Stimulated activated CD8-positive, alpha-beta memory T cell treated with anti-CD3 and anti-CD28 coated beads, Interleukin-4, amount 100 ng/mL, for 24 hours (primary cell): ENCODE measurements around the gene DAPK1.

Experiments used
- DNase-seq: peaks from one replicate; pipeline ENCODE4 v3.0.0-alpha.2; 2020; ENCODE audit warnings: low read depth

DAPK1 gene

DNA sequence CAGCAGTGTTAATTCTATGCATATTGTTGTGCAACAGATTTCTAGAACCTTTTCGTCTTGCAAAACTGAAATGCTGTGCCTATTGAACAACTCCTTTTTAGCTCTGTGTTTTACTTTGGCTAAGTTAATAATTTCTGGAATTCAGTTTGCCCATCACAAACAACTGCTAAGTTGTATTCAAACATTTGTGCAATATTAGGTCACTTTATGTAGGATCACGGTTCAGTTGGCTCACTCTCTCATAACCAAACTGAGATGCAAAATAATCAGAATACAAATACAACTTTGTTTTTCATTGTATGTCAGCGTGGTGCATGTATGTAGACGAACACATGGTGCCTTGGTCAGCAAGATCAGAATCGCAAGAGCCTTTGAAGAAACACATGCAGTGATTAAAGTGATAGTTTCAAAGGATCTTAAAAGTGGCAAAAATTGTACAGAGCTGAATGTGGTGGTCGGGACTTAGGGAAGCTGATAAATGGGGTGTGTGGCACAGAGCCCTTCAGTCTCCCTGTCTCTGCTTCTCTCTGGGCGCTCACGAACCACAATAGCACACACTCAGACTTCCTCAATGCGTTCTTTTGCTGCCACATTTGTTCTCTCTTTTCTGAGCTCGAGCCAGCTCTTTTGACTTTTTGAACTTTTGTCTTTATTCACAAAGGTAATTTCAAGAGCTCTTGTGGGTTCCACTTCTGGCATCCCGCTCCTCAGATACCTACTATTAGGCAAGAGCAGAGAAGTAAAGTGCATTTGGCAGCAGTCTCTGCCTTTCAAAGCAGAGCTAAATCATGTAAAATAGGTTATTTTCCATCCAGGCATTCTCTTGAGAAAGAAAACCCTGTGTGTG, 115.8 kb downstream of the DAPK1 start:
- DNase-seq: no peak

GRCh38 chr9:87614397-87614796, 116.7 kb downstream of the DAPK1 start:
- DNase-seq: no peak

- no peak for DNase-seq
Observed at GRCh38 chr9:87615136-87615535, 117.5 kb downstream of the DAPK1 start.

GRCh38 chr9:87615547-87616148, 118.0 kb downstream of the DAPK1 start:
- no peak for DNase-seq

GRCh38 chr9:87618226-87618625, 120.6 kb downstream of the DAPK1 start:
- DNase-seq: no peak

GRCh38 chr9:87618931-87619330, 121.3 kb downstream of the DAPK1 start:
- DNase-seq: no peak

DNA sequence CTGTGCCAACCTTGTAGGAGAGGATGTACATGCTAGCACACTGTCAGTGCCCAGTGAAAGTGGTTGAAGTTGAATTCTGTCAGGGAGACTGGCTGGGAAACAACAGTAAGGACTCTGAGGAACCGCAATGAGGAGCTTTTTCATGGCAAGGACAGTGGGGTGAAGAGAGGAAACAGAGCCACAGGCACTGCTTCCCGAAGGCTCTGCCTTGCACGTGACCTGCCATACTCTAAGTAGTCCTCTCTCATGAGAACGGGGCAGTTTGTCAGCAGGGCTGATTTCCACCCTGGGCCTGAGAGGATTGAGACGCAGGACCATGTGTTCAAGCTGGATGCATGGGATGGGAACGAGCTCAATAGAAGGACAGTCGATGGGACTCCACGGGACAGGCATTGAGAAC, 121.7 kb downstream of the DAPK1 start:
- no peak for DNase-seq

- no peak for DNase-seq
Observed at GRCh38 chr9:87620731-87621322, 123.2 kb downstream of the DAPK1 start.

GRCh38 chr9:87622098-87622497, 124.4 kb downstream of the DAPK1 start:
- DNase-seq: no peak

DNA sequence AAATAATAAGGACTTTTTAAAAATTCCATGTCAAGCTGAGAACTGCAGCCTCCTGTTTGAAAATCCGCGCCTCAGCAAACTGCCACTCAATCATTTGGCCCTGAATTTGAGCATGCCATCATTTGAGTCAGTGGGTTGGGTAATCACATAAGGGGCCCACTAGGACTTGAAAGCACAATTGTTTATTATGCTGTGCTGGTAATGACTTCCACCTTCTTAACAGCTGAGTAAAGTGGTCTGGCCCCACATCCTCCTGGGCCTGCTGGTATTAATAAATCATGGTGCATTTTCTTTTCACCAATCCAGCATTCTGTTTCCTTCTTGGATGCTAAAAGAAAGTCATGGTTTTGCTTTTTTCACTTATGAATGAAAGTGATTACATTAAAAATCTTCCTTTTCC, 125.3 kb downstream of the DAPK1 start:
- DNase-seq: no peak

DNA sequence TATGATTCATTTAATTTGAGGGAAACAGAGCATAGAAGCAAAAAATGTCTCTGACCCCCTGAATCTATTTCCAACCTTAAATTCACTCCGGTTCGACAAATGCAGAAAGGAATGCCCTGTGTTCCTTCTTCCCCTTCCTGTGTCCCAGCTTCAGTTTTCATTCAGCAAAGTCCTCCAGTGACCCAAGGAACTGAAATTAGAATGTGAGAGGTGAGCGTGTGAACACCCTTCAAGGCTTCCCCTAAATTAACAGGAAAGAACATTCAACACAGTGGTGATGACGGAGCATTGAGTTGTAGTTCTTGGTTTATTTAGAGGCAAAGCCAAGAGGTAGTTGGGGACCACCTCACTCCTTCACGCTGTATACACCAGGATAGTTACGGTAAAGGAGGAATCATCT, 130.7 kb downstream of the DAPK1 start:
- DNase-seq: no peak

- no peak for DNase-seq
Observed at GRCh38 chr9:87629104-87629503, 131.4 kb downstream of the DAPK1 start.

GRCh38 chr9:87630266-87630665, 132.6 kb downstream of the DAPK1 start:
- no peak for DNase-seq

GRCh38 chr9:87630846-87631245, 133.2 kb downstream of the DAPK1 start:
- DNase-seq: no peak

- no peak for DNase-seq
Observed at GRCh38 chr9:87635656-87636501, 138.2 kb downstream of the DAPK1 start.

GRCh38 chr9:87638292-87638691, 140.6 kb downstream of the DAPK1 start:
- DNase-seq: no peak

DNA sequence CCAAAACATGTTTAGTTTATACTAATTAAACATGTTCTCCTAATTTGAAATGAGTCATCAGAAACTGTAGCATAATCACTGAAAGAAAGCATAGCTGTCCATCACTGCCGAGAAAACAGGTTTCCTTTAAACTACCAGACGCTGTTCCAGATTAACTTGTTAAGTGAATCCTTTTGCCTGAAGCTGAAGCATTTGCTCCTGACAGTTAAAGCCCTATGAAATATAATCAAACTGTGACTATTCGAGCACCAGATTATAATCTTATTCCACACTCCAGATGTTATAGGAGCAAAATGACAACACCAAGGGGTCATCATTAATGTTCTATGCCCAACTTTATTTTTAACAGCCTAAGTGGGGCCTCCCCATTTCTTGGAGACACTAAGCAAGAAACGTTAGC, 142.3 kb downstream of the DAPK1 start:
- DNase-seq: no peak

- no peak for DNase-seq
Observed at GRCh38 chr9:87640385-87640795, 142.7 kb downstream of the DAPK1 start.

DNA sequence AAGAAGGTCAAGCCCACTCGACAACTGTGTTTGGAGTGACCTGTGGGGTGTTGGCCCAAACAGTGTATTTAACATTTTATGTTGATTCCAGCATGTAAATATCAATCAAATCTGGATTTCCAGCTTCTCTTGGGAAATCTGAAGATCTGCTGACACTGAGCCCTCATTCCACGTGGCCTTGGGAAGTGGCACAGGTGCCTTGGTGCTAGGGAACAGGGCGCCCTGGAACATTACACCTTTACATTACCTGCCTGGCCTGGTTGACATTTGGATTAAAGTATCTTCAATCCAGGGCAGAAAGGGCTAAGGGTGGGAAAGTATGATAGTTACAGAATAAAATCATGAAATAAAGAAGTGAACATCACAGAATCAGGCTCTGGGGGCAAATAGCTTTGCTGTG, 143.4 kb downstream of the DAPK1 start:
- no peak for DNase-seq

DNA sequence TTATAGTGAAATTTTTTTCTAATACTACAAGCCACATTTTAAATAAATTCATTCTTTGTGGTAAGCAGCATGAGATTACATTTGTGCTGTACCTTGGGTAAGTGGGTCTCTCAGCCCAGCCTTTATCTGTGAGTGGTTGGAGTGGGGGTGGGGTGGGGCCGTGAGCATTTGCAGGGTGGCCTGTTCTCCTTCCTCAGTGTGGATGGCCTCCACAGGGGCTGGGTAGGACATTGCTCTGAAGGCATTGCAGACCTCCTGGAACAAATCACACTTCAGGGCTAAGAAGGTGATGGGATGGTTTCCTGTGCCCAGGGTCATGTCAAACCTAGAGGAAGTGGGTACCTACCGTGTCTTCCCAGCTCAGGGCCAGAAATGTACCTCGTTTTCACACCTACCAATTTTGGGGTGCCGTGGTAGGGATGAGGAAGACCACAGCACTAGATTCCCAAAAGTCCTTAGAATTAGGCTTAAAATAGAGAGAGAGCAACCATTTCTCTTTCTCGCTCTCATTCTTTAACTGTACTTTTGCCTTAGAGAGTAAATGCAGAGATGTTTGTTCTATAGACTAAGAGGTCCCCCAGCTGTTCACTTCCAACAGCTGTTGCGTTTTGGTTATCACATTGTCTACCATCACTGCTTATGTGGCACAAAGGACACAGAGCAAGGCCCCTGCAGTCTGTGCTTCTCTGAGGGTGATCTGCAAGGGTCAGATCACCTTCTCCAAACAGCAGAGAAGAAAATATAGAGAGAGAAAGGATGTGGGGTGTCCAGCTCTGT, 144.9 kb downstream of the DAPK1 start:
- no peak for DNase-seq

GRCh38 chr9:87643107-87643650, 145.5 kb downstream of the DAPK1 start:
- DNase-seq: no peak
